ENCODE measurements around the gene AMDHD2.

GRCh38 chr16:2476741-2477140 lies 43.4 kb upstream of the AMDHD2 start:
- TF ChIP-seq, protein P1, sequence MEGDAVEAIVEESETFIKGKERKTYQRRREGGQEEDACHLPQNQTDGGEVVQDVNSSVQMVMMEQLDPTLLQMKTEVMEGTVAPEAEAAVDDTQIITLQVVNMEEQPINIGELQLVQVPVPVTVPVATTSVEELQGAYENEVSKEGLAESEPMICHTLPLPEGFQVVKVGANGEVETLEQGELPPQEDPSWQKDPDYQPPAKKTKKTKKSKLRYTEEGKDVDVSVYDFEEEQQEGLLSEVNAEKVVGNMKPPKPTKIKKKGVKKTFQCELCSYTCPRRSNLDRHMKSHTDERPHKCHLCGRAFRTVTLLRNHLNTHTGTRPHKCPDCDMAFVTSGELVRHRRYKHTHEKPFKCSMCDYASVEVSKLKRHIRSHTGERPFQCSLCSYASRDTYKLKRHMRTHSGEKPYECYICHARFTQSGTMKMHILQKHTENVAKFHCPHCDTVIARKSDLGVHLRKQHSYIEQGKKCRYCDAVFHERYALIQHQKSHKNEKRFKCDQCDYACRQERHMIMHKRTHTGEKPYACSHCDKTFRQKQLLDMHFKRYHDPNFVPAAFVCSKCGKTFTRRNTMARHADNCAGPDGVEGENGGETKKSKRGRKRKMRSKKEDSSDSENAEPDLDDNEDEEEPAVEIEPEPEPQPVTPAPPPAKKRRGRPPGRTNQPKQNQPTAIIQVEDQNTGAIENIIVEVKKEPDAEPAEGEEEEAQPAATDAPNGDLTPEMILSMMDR (IDR thresholded peaks at IDR 0.05) = no peak
- TF ChIP-seq EZH2 (IDR thresholded peaks at IDR 0.05) = no peak
